ENCODE results near the gene NCK2.

- no peak for TF ChIP-seq ZBTB8A (CRISPR knock-in tag; IDR thresholded peaks at IDR 0.05; ENCODE audit: borderline replicate concordance, low read depth)
- TF ChIP-seq GABPA (IDR thresholded peaks at IDR 0.05; ENCODE audit: low read depth, low read length), result no peak
- no peak for TF ChIP-seq GABPA (CRISPR knock-in tag; IDR thresholded peaks at IDR 0.05; ENCODE audit: low read depth)
- TF ChIP-seq, protein P1, sequence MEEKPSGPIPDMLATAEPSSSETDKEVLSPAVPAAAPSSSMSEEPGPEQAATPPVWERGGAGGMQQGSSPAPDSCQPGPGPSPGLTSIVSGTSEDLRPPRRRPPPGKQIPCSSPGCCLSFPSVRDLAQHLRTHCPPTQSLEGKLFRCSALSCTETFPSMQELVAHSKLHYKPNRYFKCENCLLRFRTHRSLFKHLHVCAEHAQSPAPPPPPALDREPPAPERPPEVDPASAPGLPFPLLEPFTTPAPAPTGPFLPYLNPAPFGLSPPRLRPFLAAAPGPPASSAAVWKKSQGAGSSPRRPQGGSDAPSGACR (CRISPR knock-in tag; IDR thresholded peaks at IDR 0.05), result no peak
- no peak for TF ChIP-seq TGIF2 (CRISPR knock-in tag; IDR thresholded peaks at IDR 0.05)
- no peak for TF ChIP-seq MXI1 (IDR thresholded peaks at IDR 0.05; ENCODE audit: borderline replicate concordance, low read depth, low read length)
- no peak for TF ChIP-seq ETS1 (CRISPR knock-in tag; IDR thresholded peaks at IDR 0.05)
- no peak for TF ChIP-seq ZNF678 (CRISPR knock-in tag; IDR thresholded peaks at IDR 0.05)
- TF ChIP-seq, protein P2, sequence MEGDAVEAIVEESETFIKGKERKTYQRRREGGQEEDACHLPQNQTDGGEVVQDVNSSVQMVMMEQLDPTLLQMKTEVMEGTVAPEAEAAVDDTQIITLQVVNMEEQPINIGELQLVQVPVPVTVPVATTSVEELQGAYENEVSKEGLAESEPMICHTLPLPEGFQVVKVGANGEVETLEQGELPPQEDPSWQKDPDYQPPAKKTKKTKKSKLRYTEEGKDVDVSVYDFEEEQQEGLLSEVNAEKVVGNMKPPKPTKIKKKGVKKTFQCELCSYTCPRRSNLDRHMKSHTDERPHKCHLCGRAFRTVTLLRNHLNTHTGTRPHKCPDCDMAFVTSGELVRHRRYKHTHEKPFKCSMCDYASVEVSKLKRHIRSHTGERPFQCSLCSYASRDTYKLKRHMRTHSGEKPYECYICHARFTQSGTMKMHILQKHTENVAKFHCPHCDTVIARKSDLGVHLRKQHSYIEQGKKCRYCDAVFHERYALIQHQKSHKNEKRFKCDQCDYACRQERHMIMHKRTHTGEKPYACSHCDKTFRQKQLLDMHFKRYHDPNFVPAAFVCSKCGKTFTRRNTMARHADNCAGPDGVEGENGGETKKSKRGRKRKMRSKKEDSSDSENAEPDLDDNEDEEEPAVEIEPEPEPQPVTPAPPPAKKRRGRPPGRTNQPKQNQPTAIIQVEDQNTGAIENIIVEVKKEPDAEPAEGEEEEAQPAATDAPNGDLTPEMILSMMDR (CRISPR knock-in tag; IDR thresholded peaks at IDR 0.05), result no peak
- no peak for TF ChIP-seq NR2F1 (CRISPR knock-in tag; IDR thresholded peaks at IDR 0.05)
- no peak for TF ChIP-seq ZNF850 (CRISPR knock-in tag; conservative IDR thresholded peaks at IDR 0.05)
- TF ChIP-seq KAT2B (IDR thresholded peaks at IDR 0.05; ENCODE audit: borderline replicate concordance, low read depth, low read length), result no peak
Measured at GRCh38 chr2:105847056-105847455, 102.3 kb downstream of the NCK2 start.

All from HepG2 (cell line).